ENCODE data around the gene PTPN6. TPM values are rescaled to one million over a fixed set of nuclear protein-coding genes. Genes with fewer than 3 reads are reported as not detected.
A peak's percentile ranks its signal among the peaks of the same experiment; 100 is the strongest.

PTPN6 gene
- total RNA-seq, 2 experiments from 2014 or later, result 79.0 to 83.5 TPM

- H3K9me3 Mint-ChIP-seq, result no peaks in the 10 kb centered on the region
- no peaks in the 10 kb centered on the region for H3K27me3 Mint-ChIP-seq
- TF ChIP-seq CTCF (IDR thresholded peaks at IDR 0.05), result no peak
- ChIA-PET CTCF (interaction anchor here (1.0 to 10.8 kb wide), 4 partner anchors 10 to 78 kb away, joined by 3 to 324 read pairs (median 9); partner anchors contain the start of gene LPCAT3), POLR2A (interaction anchor here (0.6 to 11.6 kb wide), 5 partner anchors 10 to 80 kb away, joined by 3 to 963 read pairs (median 26); partner anchors contain the start of genes EMG1, LPCAT3, PHB2 and PTPN6)
- ATAC-seq (ENCODE audit: poor library complexity), result no peak
- peaks cover 88% of the 10 kb centered on the region for H3K4me1 Mint-ChIP-seq (ENCODE audit: low read depth)
- H3K9me3 ChIP-seq (ENCODE audit: control insufficient read depth in 1 of 2, insufficient read depth in 1 of 2, low read length in 2 of 2), result no peaks in the 10 kb centered on the region
- H3K4me3 Mint-ChIP-seq, result peak overlapping the region; percentile 47
- H3K27ac Mint-ChIP-seq, result peak overlapping the region; percentile 97
- H3K27me3 ChIP-seq (ENCODE audit: control insufficient read depth in 1 of 2, insufficient read depth in 2 of 2, low read length in 2 of 2), result no peaks in the 10 kb centered on the region
- intact Hi-C loops (cut with DNase I, micrococcal nuclease), result no loop called here
- H3K36me3 Mint-ChIP-seq (ENCODE audit: low read depth), result peaks cover 36% of the 10 kb centered on the region
- peaks cover 15% of the 10 kb centered on the region for H3K36me3 ChIP-seq (ENCODE audit: insufficient read depth, low read length)
- H3K4me3 ChIP-seq (ENCODE audit: low read length), result no peak overlapping the region
- DNase-seq, result no peak
- H3K27ac ChIP-seq (ENCODE audit: low read depth in 1 of 2, low read length in 2 of 2), result peak overlapping the region; percentile 96 to 98
- peaks cover 93% of the 10 kb centered on the region for H3K4me1 ChIP-seq (ENCODE audit: insufficient read depth, low read length)
Observed at GRCh38 chr12:6947615-6948014, 3.5 kb upstream of the PTPN6 start.

GRCh38 chr12:6948873-6949594 lies 2.1 kb upstream of the PTPN6 start:
- H3K4me1 Mint-ChIP-seq (ENCODE audit: low read depth), result peaks cover 87% of the 10 kb centered on the region
- ATAC-seq (ENCODE audit: poor library complexity), result no peak
- Histone ChIP-seq H3K27me3 (ENCODE audit: control insufficient read depth in 1 of 2, insufficient read depth in 2 of 2, low read length in 2 of 2) (no peaks in the 10 kb centered on the region), H3K4me3 (ENCODE audit: low read length) (peak overlapping the region; percentile 27), H3K36me3 (ENCODE audit: insufficient read depth, low read length) (peaks cover 25% of the 10 kb centered on the region), H3K27ac (ENCODE audit: low read depth in 1 of 2, low read length in 2 of 2) (peak overlapping the region; percentile 96 to 98), H3K4me1 (ENCODE audit: insufficient read depth, low read length) (peaks cover 93% of the 10 kb centered on the region), H3K9me3 (ENCODE audit: control insufficient read depth in 1 of 2, insufficient read depth in 1 of 2, low read length in 2 of 2) (no peaks in the 10 kb centered on the region)
- CTCF ChIA-PET, result interaction anchor here (0.8 to 10.8 kb wide), 6 partner anchors 11 to 160 kb away, joined by 3 to 324 read pairs (median 3); partner anchors contain the start of genes C1RL and LPCAT3
- TF ChIP-seq CTCF (IDR thresholded peaks at IDR 0.05), result no peak
- H3K4me3 Mint-ChIP-seq, result peak overlapping the region; percentile 87
- POLR2A ChIA-PET, result interaction anchor here (0.6 to 11.6 kb wide), 3 partner anchors 10 to 159 kb away, joined by 3 to 963 read pairs (median 26); partner anchors contain the start of gene PTPN6
- peak in 4 of 14 experiments; percentile 47 to 74 (median 70) for DNase-seq
- H3K27ac Mint-ChIP-seq, result peak overlapping the region; percentile 97
- peaks cover 42% of the 10 kb centered on the region for H3K36me3 Mint-ChIP-seq (ENCODE audit: low read depth)
- H3K9me3 Mint-ChIP-seq, result no peaks in the 10 kb centered on the region
- intact Hi-C loops (cut with DNase I, micrococcal nuclease), result no loop called here
- H3K27me3 Mint-ChIP-seq, result no peaks in the 10 kb centered on the region

GRCh38 chr12:6950401-6950801 lies 755 bp upstream of the PTPN6 start:
- peaks cover 89% of the 10 kb centered on the region for H3K4me1 Mint-ChIP-seq (ENCODE audit: low read depth)
- ChIA-PET POLR2A (interaction anchor here (1.0 to 11.6 kb wide), 5 partner anchors 9 to 78 kb away, joined by 3 to 963 read pairs (median 10); partner anchors contain the start of genes ATN1, PTPN6 and SPSB2), CTCF (interaction anchor here (1.0 to 10.8 kb wide), 4 partner anchors 10 to 159 kb away, joined by 3 to 324 read pairs (median 4); partner anchors contain the start of gene C1RL)
- ATAC-seq (ENCODE audit: poor library complexity) (peak; percentile 6), DNase-seq (peak in 3 of 14 experiments; percentile 48 to 71 (median 66))
- Histone ChIP-seq H3K4me1 (ENCODE audit: insufficient read depth, low read length) (peaks cover 94% of the 10 kb centered on the region), H3K4me3 (ENCODE audit: low read length) (peak overlapping the region; percentile 98), H3K36me3 (ENCODE audit: insufficient read depth, low read length) (peaks cover 34% of the 10 kb centered on the region), H3K27ac (ENCODE audit: low read depth in 1 of 2, low read length in 2 of 2) (peak overlapping the region; percentile 80 to 96), H3K9me3 (ENCODE audit: control insufficient read depth in 1 of 2, insufficient read depth in 1 of 2, low read length in 2 of 2) (no peaks in the 10 kb centered on the region), H3K27me3 (ENCODE audit: control insufficient read depth in 1 of 2, insufficient read depth in 2 of 2, low read length in 2 of 2) (no peaks in the 10 kb centered on the region)
- peaks cover 44% of the 10 kb centered on the region for H3K36me3 Mint-ChIP-seq (ENCODE audit: low read depth)
- H3K27me3 Mint-ChIP-seq, result no peaks in the 10 kb centered on the region
- H3K27ac Mint-ChIP-seq, result peak overlapping the region; percentile 97
- peak overlapping the region; percentile 100 for H3K4me3 Mint-ChIP-seq
- intact Hi-C loops (cut with DNase I, micrococcal nuclease), result loop anchor here in 1 of 2 experiments (5.0 kb wide), 1 partner anchor 98 kb away; the partner anchor contains the start of genes CDCA3 and USP5
- no peaks in the 10 kb centered on the region for H3K9me3 Mint-ChIP-seq
- peak; percentile 40 for TF ChIP-seq CTCF (IDR thresholded peaks at IDR 0.05)

All from CD4-positive, alpha-beta T cell (primary cell).